ENCODE measurements around the gene ATXN1. TPM values are rescaled to one million over a fixed set of nuclear protein-coding genes. Genes with fewer than 3 reads are reported as not detected.

The ATXN1 gene
- total and polyA plus RNA-seq, 2 experiments from 2014 or later, result 4.8 to 9.1 TPM

GRCh38 chr6:16466800-16467553 is 294.3 kb downstream of the ATXN1 start:
- peak overlapping the region; percentile 63 for H3K4me2 ChIP-seq

More at GRCh38 chr6:16466800-16467553, 294.3 kb downstream of the ATXN1 start:
- no peaks in the 10 kb centered on the region for H3K27me3 ChIP-seq (ENCODE audit: insufficient read depth)
- TF ChIP-seq STAT1 (IDR thresholded peaks at IDR 0.05; ENCODE audit: unreplicated experiment) (no peak), CTCF (conservative IDR thresholded peaks at IDR 0.05; ENCODE audit: low read depth in 2 of 2) (no peak), CREB1 (CRISPR knock-in tag; IDR thresholded peaks at IDR 0.05; ENCODE audit: low read depth) (no peak), JUNB (IDR thresholded peaks at IDR 0.05; ENCODE audit: unreplicated experiment) (no peak), ETS1 (IDR thresholded peaks at IDR 0.05) (no peak), EZH2phosphoT487 (IDR thresholded peaks at IDR 0.05; ENCODE audit: unreplicated experiment) (no peak), ZNF462 (CRISPR knock-in tag; IDR thresholded peaks at IDR 0.05) (no peak), REST (IDR thresholded peaks at IDR 0.05; ENCODE audit: unreplicated experiment) (no peak), NANOG (IDR thresholded peaks at IDR 0.05; ENCODE audit: borderline replicate concordance) (no peak), ZNF114 (CRISPR knock-in tag; IDR thresholded peaks at IDR 0.05) (no peak)
- 0 out of 2 replicates have a peak, but pooled peaks cover 2% of the 10 kb centered on the region for H3K9me2 ChIP-seq (ENCODE audit: insufficient read depth)
- Mint-ChIP-seq H3K27me3 (ENCODE audit: insufficient read depth, low read depth, poor library complexity) (peaks cover 3% of the 10 kb centered on the region), H3K36me3 (ENCODE audit: low read depth) (peaks cover 8% of the 10 kb centered on the region; the same call in 1 of the 3 replicates), H3K9me3 (peaks cover 10% of the 10 kb centered on the region; the same call in 2 of the 3 replicates), H3K27ac (peak overlapping the region; percentile 29; the same call in 1 of the 2 replicates), H3K4me1 (peaks cover 25% of the 10 kb centered on the region), H3K4me3 (no peak overlapping the region)
- ATAC-seq (no peak), DNase-seq (ENCODE audit: low spot score) (peak; percentile 18)
- no peaks in the 10 kb centered on the region for H3K36me3 ChIP-seq (ENCODE audit: insufficient read depth)
- no peak overlapping the region for H2AFZ ChIP-seq
- no peak overlapping the region for H3K27ac ChIP-seq (ENCODE audit: low read depth)
- H3K4me3 ChIP-seq, result no peak overlapping the region
- no peaks in the 10 kb centered on the region for H3K79me2 ChIP-seq (replicated peaks; ENCODE audit: insufficient read depth)
- H3K4me1 ChIP-seq (ENCODE audit: insufficient read depth), result peaks cover 17% of the 10 kb centered on the region
- H3F3A ChIP-seq (replicated peaks; ENCODE audit: low read depth), result no peaks in the 10 kb centered on the region
- H4K20me1 ChIP-seq (replicated peaks; ENCODE audit: insufficient read depth), result no peaks in the 10 kb centered on the region

Measured in GM23338 (cell line).